K562 (cell line): ENCODE measurements around the gene EXOC3. TPM values are rescaled to one million over a fixed set of nuclear protein-coding genes. Genes with fewer than 3 reads are reported as not detected.

Experiments used
- ATAC-seq: fragments of 200-7000 bp; cut with Tn5 transposase; 3 replicates; pipeline ENCODE4 v1.9.1; 2020; ENCODE audit warnings: moderate library complexity
- BruUV-seq: library from RNA; stranded (reverse); fragments of 400-500 nt; replicated peaks from 2 replicates; lab custom pipeline; 2021; lab: Mats Ljungman, UMichigan
- CTCF ChIA-PET: fragments of 300-600 bp; formaldehyde crosslinking; extraction: SDS; loops from one replicate; lab custom pipeline; 2021; ENCODE audit warnings: low intra/inter-chr PET ratio; lab: Yijun Ruan, JAX
- POLR2A ChIA-PET: fragments of 300-600, 350-650 bp; sonication (Branson Sonifier 250); formaldehyde crosslinking; extraction: SDS; loops from one replicate; lab custom pipeline; 2021; ENCODE audit warnings: antibody characterized with exemption, inconsistent platforms; lab: Yijun Ruan, JAX
- DNase-seq, 4 experiments: peaks; one replicate each; pipeline versions ENCODE4 v3.0.0 to v3.0.0-alpha.2; 2011 to 2018; ENCODE audit warnings: low spot score in 3 of 4, mixed read lengths in 3 of 4; ENCODE audit errors: extremely low read depth in 1 of 4
- FAIRE-seq: peaks from 2 replicates; lab custom pipeline; 2011; peaks lifted over from hg19 to GRCh38; lab: Jason Lieb, UNC
- H2AFZ ChIP-seq: 2 replicates; pipeline ENCODE4 v1.6.0; 2011; ENCODE audit warnings: low read depth, low read length, control low read depth, inconsistent platforms
- H3K27ac ChIP-seq: fragments of 200-600 bp; 3 replicates; pipeline ENCODE4 v1.8.0; 2011; ENCODE audit warnings: low read depth, mild to moderate bottlenecking, control low read depth, inconsistent platforms, low read length, moderate library complexity, mixed read lengths; ENCODE audit errors: extremely low read depth
- H3K27me3 ChIP-seq, 2 experiments: fragments of 300-600 bp in 1 of 2; 2 replicates in 1 of 2; 3 replicates in 1 of 2; pipeline versions ENCODE4 v1.6.0 to v1.8.0; 2011; ENCODE audit warnings: inconsistent platforms in 2 of 2, low read length in 2 of 2, mild to moderate bottlenecking in 1 of 2, mixed read lengths in 1 of 2, moderate library complexity in 1 of 2; ENCODE audit not compliant: control insufficient read depth in 2 of 2, insufficient read depth in 2 of 2
- H3K36me3 ChIP-seq: fragments of 300-600 bp; 3 replicates; pipeline ENCODE4 v1.8.0; 2011; ENCODE audit warnings: mild to moderate bottlenecking, low read length, inconsistent platforms; ENCODE audit not compliant: control insufficient read depth, insufficient read depth
- H3K4me1 ChIP-seq, 2 experiments: fragments of 200-600 bp in 1 of 2; replicated peaks in 1 of 2; 2 replicates in 1 of 2; 3 replicates in 1 of 2; pipeline versions ENCODE4 v1.5.1 to v1.8.0; 2011; ENCODE audit warnings: inconsistent platforms in 2 of 2, low read length in 2 of 2, mild to moderate bottlenecking in 1 of 2, mixed read lengths in 1 of 2, moderate library complexity in 1 of 2; ENCODE audit not compliant: control insufficient read depth in 2 of 2, insufficient read depth in 2 of 2
- H3K4me2 ChIP-seq: 2 replicates; pipeline ENCODE4 v1.6.1; 2011; ENCODE audit warnings: low read length, control low read depth, inconsistent platforms, mixed read lengths; ENCODE audit not compliant: insufficient read depth
- H3K4me3 ChIP-seq: fragments of 200-600 bp; sonication (generic), shearing (Covaris generic); 2 replicates; pipeline ENCODE4 v1.5.1; 2016; ENCODE audit warnings: control low read depth, inconsistent platforms
- H3K79me2 ChIP-seq: fragments of 200-600 bp; 3 replicates; pipeline ENCODE4 v1.8.0; 2011; ENCODE audit warnings: low read length, inconsistent platforms; ENCODE audit not compliant: control insufficient read depth, insufficient read depth
- H3K9ac ChIP-seq, 2 experiments: 2 replicates each; pipeline versions ENCODE4 v1.6.0 to v1.6.1; 2011; ENCODE audit warnings: low read depth in 2 of 2, low read length in 2 of 2, control low read depth in 1 of 2, inconsistent platforms in 1 of 2, mild to moderate bottlenecking in 1 of 2, mixed read lengths in 1 of 2; ENCODE audit not compliant: insufficient read depth in 1 of 2
- H3K9me1 ChIP-seq: one replicate; pipeline ENCODE4 v1.6.0; 2011; ENCODE audit warnings: inconsistent platforms, mild to moderate bottlenecking, low read length, moderate library complexity; ENCODE audit not compliant: control insufficient read depth, insufficient read depth
- H3K9me3 ChIP-seq: replicated peaks from 2 replicates; pipeline ENCODE4 v1.5.1; 2011; ENCODE audit warnings: low read depth, low read length, inconsistent platforms; ENCODE audit not compliant: control insufficient read depth, insufficient read depth
- H4K20me1 ChIP-seq: replicated peaks from 2 replicates; pipeline ENCODE4 v1.6.1; 2011; ENCODE audit warnings: low read length, inconsistent platforms, mixed read lengths; ENCODE audit not compliant: control insufficient read depth, insufficient read depth
- STAT6 ChIP-seq: sonication (generic); formaldehyde crosslinking; IDR thresholded peaks from 2 replicates; pipeline ENCODE4 v1.8.1; 2023; ENCODE audit warnings: mild to moderate bottlenecking, missing genetic modification reagents
- ZBTB7A ChIP-seq: IDR thresholded peaks from 2 replicates; pipeline ENCODE4 v1.6.1; 2011; ENCODE audit warnings: low read depth, mild to moderate bottlenecking, low read length, moderate library complexity, borderline replicate concordance; ENCODE audit not compliant: control insufficient read depth
- WGBS: fragments of 100-300 bp; shearing (Covaris generic); methylation state at CpG from one replicate; pipeline ENCODE4 v1.1.6; 2016; ENCODE audit warnings: low coverage, mixed read lengths; ENCODE audit not compliant: insufficient coverage; ENCODE audit errors: missing lambda C conversion rate; 5-methylcytosine and 5-hydroxymethylcytosine counted together
- in situ Hi-C: fragments of 300-500 bp; cut with MboI; formaldehyde crosslinking; loops from 4 replicates; pipeline ENCODE4 v1.15.0; 2018; ENCODE audit warnings: inconsistent platforms, mixed read lengths
- intact Hi-C: fragments of 100-400 bp; cut with micrococcal nuclease; formaldehyde crosslinking; loops from 2 replicates; pipeline ENCODE4 v1.14.2; 2022
- polyA plus RNA-seq, 8 experiments: library from polyadenylated mRNA; depleted of rRNA in 4 of 8; stranded (reverse) in 5 of 8; unstranded in 3 of 8; fragments of >200 nt; fragmentation: Nextera tagmentation in 2 of 8; fragmentation: Illumina TruSeq in 1 of 8; extraction: Ambion mirVana in 2 of 8; extraction: Trizol in 1 of 8; gene quantifications; 2 replicates each; pipeline versions ENCODE4 v1.2.1 to v1.2.3, GENCODE V29; 2011 to 2014; ENCODE audit warnings: inconsistent platforms in 1 of 8, missing spikeins in 1 of 8
- total RNA-seq, 7 experiments: library from RNA; depleted of rRNA in 6 of 7; stranded (reverse); fragments of >200 nt in 6 of 7; fragmentation: Illumina TruSeq in 2 of 7; extraction: Trizol in 2 of 7; gene quantifications; 2 replicates each; pipeline versions ENCODE4 v1.2.1 to v1.2.3, GENCODE V29; 2011 to 2021; ENCODE audit warnings: low replicate concordance in 1 of 7

EXOC3 gene
- total and polyA plus RNA-seq, 9 of the 15 experiments (the other 6 are each of a cell fraction or from before 2014, with no cell fraction given), result 1.4 to 41.9 (median 22.4) TPM

DNA sequence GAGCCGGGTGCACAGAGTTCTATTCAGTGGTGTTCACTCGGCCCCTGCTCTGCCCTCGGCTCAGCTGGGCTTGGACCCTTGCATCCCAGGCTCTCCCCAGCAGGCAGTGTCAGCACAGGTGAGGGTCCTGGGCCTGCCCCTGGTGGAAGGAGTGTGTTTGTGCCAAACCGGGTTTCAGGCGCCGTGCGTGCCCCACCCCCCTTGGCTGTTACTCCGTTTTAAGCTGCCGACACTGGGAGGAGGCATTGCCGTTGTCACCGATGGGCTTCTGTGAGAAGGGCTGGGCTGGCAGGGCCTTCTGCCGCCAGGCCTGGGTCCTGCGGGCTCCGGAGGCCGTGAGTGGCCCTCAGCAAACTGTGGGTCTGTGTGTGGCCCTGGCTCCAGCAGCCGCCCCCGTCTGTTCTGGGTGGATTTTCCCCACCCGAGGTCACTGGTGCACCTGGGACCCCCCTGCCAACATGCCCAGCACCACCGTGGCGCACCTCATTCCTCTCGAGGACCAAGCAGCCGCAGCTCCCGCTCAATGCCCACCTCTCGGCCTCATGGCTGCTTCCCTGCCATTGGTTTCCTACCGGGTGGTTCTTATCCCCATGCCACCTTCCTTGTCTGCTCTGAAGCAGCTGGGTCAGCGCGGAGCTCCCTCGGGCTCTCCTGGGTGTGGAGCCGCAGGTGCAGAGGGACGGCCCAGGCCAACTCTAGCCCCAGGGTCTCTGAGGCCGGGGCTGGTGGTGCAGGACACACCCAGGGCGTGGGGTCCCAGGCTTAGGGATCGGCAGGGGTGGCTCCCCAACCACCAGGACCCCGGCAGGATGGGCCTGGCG lies 44.3 kb upstream of the EXOC3 start:
- FAIRE-seq (no peak), ATAC-seq (no peak), DNase-seq (no peak)
- BruUV-seq, result no TSS peak
- peaks cover 53 to 80% of the 10 kb centered on the region in 2 experiments for H3K27me3 ChIP-seq
- POLR2A ChIA-PET, result interaction anchor here (0.8 kb wide), 2 partner anchors 11 to 146 kb away, joined by 3 read pairs; no protein-coding TSS in a partner anchor
- no peaks in the 10 kb centered on the region for H3K79me2 ChIP-seq
- 15% methylated on average over 35 of the region's 35 CpGs for WGBS
- peaks cover 15% of the 10 kb centered on the region; the same call in 1 of the 2 replicates for H4K20me1 ChIP-seq
- H3K9me1 ChIP-seq, result no peaks in the 10 kb centered on the region
- intact Hi-C loops (no loop called here), in situ Hi-C loops (no loop called here)
- no peaks in the 10 kb centered on the region for H3K9me3 ChIP-seq
- H2AFZ ChIP-seq, result no peak overlapping the region
- no peak overlapping the region for H3K4me3 ChIP-seq
- CTCF ChIA-PET, result no interaction called here
- no peak overlapping the region for H3K27ac ChIP-seq
- no peaks in the 10 kb centered on the region for H3K36me3 ChIP-seq
- 0 out of 4 replicates have a peak overlapping the region, but pooled peaks of 1 of the 2 experiments have one; percentile 16 for H3K9ac ChIP-seq
- peaks cover 0 to 27% of the 10 kb centered on the region in 2 experiments; a peak in 2 of 5 replicates for H3K4me1 ChIP-seq
- H3K4me2 ChIP-seq, result no peak overlapping the region
- TF ChIP-seq ZBTB7A, result 0 out of 2 replicates have a peak, but pooled peaks have one; percentile 26
- no peak for TF ChIP-seq STAT6
